Astrocyte of the cerebellum (primary cell): ENCODE measurements around the gene ATAT1.
A peak's percentile ranks its signal among the peaks of the same experiment; 100 is the strongest.
"Not testable (repeated sequence)": the region's sequence is repeated elsewhere in the genome, so short reads cannot be mapped to it uniquely, and the experiment has no call there.

Experiments used
- DNase-seq: peaks from one replicate; pipeline ENCODE4 v3.0.0-alpha.2; 2011; ENCODE audit warnings: low read depth
- H3K4me3 ChIP-seq: 2 replicates; pipeline ENCODE4 v1.5.1; 2011; ENCODE audit warnings: mild to moderate bottlenecking, low read depth, low read length, moderate library complexity
- in situ Hi-C: cut with HindIII; loops from 2 replicates; pipeline ENCODE4 v1.10.0; 2017; ENCODE audit warnings: low sequenced_read_pairs
- TF ChIP-seq, protein P1 (sequence below): IDR thresholded peaks from 2 replicates; pipeline ENCODE4 v1.5.1; 2012; ENCODE audit warnings: low read length, low read depth, moderate library complexity, mild to moderate bottlenecking; ENCODE audit errors: missing control alignments

ATAT1 gene

DNA sequence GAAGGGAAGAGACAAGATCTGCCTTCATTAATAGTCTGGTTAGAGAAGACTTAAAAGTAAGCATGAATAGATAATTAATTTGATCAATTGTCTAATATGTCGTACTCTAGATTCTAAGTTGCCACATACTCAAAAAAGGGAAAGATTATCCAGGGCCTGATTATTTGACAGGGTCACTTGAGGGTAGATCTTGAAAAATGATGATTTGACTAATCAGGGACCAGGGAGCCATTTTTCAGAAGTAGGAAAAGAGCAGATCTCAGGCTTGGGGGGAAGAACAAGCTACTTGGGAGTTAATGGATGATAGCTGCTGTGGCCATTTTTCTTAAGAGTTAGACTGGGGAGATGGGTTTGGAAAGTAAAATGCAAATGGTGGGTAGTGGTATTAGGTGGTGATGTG is 34.4 kb upstream of the ATAT1 start:
- H3K4me3 ChIP-seq = no peak overlapping the region
- TF ChIP-seq, protein P1, sequence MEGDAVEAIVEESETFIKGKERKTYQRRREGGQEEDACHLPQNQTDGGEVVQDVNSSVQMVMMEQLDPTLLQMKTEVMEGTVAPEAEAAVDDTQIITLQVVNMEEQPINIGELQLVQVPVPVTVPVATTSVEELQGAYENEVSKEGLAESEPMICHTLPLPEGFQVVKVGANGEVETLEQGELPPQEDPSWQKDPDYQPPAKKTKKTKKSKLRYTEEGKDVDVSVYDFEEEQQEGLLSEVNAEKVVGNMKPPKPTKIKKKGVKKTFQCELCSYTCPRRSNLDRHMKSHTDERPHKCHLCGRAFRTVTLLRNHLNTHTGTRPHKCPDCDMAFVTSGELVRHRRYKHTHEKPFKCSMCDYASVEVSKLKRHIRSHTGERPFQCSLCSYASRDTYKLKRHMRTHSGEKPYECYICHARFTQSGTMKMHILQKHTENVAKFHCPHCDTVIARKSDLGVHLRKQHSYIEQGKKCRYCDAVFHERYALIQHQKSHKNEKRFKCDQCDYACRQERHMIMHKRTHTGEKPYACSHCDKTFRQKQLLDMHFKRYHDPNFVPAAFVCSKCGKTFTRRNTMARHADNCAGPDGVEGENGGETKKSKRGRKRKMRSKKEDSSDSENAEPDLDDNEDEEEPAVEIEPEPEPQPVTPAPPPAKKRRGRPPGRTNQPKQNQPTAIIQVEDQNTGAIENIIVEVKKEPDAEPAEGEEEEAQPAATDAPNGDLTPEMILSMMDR = no peak
- in situ Hi-C loops = no loop called here
- no peak for DNase-seq

DNA sequence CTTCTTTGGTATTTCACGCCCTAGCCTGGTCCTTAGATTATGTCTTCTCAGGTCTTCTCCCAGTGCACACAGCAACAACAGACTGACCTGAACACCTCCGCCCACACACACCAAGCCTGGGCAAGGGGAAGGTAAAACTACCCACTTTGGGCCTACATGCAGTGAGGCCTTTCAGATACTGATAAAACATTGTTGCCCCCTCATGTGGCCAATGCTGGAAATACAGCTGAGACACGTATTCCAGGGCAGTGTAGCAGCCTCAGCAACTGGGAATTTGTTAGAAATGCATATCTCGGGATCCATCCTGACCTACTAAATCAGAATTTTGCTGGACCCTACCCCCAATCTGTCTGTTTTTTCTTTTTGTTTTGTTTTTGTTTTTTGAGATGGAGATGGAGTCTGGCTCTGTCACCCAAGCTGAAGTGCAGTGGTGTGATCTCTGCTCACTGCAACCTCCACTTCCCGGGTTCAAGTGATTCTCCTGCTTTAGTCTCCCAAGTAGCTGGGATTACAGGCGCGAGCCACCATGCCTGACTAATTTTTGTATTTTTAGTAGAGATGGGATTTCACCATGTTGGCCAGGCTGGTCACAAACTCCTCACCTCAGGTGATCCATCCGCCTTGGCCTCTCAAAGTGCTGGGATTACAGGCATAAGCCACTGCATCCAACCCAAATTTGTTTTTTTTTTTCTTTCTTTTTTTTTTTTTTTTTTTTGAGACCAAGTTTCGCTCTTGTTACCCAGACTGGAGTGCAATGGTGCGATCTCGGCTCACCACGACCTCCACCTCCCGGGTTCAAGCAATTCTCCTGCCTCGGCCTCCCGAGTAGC is 29.1 kb upstream of the ATAT1 start:
- TF ChIP-seq, protein P1 = peak; percentile 80
- in situ Hi-C loops, H3K4me3 ChIP-seq: not testable (repeated sequence)
- peak; percentile 58 for DNase-seq

DNA sequence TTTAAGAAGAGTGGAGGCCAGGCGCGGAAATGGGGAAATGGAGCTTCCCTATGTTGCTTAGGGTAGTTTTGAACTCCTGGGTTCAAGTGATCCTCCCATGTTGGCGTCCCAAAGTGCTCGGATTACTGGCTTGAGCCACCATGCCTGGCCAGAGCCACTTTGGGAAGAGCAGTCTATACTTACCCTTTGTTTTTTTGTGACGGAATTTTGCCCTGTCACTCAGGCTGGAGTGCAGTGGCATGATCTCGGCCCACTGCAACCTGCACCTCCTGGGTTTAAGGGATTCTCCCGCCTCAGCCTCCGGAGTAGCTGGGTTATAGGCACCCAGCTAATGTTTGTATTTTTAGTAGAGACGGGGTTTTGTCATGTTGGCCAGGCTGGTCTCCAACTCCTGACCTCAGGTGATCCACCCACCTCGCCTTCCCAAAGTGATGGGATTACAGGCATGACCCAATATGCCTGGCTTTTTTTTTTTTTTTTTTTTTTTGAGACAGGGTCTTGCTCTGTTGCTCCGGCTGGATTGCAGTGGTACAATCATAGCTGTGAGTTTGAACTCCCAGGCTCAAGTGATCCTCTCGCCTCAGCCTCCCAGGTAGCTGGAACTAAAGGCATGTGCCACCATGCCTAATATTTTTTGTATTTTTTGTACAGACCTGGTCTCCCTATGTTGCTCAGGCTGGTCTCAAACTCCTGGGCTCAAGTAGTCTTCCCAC is 27.6 kb upstream of the ATAT1 start:
- TF ChIP-seq, protein P1 = no peak
- no peak overlapping the region for H3K4me3 ChIP-seq
- in situ Hi-C loops = no loop called here
- DNase-seq = no peak

DNA sequence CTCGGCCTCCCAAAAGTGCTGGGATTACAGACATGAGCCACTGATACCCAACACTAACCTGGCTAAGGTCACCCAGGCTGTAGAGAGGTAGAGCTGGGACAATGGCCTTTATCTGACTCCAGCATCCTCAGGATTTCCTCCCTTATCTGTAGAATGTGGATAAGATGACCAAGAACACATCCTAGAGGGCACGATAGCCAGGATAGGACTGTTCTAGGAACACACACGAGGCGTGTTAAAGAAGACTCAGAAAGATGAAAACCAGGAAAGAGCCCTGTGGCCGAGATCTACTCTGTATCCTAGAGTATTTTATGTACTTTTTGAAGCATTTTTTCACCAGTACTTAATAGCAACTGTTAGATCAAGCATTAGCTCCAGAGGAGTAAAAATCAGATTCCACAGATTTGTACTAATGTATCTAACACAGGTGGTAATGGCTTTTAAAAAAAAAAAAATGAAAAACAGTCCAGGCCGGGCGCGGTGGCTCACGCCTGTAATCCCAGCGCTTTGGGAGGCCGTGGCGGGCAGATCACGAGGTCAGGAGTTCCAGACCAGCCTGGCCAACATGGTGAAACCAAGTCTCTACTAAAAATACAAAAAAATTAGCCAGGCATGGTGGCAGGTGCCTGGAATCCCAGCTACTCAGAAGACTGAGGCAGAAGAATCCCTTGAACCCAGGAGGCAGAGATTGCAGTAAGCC is 26.9 kb upstream of the ATAT1 start:
- no peak for DNase-seq
- TF ChIP-seq, protein P1 = no peak
- H3K4me3 ChIP-seq = no peak overlapping the region
- in situ Hi-C loops = no loop called here

DNA sequence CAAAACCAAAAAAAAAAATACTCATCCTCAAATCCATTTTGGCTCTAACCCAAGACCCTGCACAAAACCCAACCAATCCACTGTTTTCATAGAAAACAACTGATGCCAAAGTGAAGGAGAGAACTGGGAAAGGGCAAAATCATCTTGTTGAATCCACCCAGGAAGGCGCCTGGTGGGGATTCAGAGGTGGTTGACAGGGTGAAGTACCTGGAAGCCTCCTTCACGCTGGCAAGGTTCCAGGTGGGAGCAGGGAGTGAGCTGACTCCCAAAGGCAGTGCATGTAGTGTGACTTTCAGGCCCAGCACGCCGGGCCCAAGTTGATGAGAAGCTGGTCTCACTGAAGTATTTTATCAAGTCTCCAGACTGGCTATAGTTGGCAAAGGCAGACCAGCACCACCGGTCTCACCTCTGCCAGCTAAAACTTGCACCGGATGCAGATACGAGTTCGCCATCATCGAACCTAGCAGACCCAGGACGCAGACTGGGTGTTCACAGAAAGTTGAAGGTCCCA is 26.2 kb upstream of the ATAT1 start:
- TF ChIP-seq, protein P1 = no peak
- no peak overlapping the region for H3K4me3 ChIP-seq
- DNase-seq = no peak
- in situ Hi-C loops = no loop called here

DNA sequence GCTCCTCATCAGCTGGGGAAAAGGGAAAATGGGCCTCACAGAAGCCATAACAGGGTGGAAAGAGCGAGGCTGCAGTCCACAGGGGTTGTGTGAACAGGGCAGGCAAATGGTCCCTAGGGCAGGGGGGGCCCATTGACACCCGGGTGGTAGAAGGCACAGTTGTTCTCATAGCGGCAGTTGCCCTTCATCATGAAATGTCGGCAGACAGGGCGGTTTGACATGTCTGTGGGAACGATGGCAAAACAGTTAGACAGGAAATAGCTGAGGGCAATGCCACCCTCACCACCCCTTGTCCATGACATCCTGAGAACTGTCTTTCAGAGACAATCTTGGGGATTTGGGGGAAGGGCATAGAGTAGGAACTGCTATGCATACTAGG is 25.2 kb upstream of the ATAT1 start:
- TF ChIP-seq, protein P1 = no peak
- DNase-seq = no peak
- no peak overlapping the region for H3K4me3 ChIP-seq
- in situ Hi-C loops = no loop called here
